SK-N-MC (cell line): ENCODE measurements around the gene ZNF770.

Experiments
- EZH2 ChIP-seq: fragments of 200-600 bp; sonication (generic); IDR thresholded peaks from one replicate; pipeline ENCODE4 v1.6.1; 2017; ENCODE audit warnings: antibody characterized with exemption
- POLR2AphosphoS5 ChIP-seq: IDR thresholded peaks from 2 replicates; pipeline ENCODE4 v1.6.1; 2012; ENCODE audit warnings: mild to moderate bottlenecking, low read depth, low read length, borderline replicate concordance

GRCh38 chr15:35007397-35007796 lies 19.3 kb upstream of the ZNF770 start:
- TF ChIP-seq EZH2, result no peak
- no peak for TF ChIP-seq POLR2AphosphoS5
